Skeletal muscle satellite cell (primary cell): ENCODE measurements around the gene VCL.
A peak's percentile ranks its signal among the peaks of the same experiment; 100 is the strongest.
"Not testable (repeated sequence)": the region's sequence is repeated elsewhere in the genome, so short reads cannot be mapped to it uniquely, and the experiment has no call there.

Experiments used
- H3K27me3 ChIP-seq: 2 replicates; pipeline ENCODE4 v1.7.0; 2013; ENCODE audit warnings: low read length; ENCODE audit not compliant: control insufficient read depth, insufficient read depth
- H3K36me3 ChIP-seq: 2 replicates; pipeline ENCODE4 v1.7.0; 2013; ENCODE audit warnings: mild to moderate bottlenecking, control low read depth, low read length; ENCODE audit not compliant: insufficient read depth
- H3K4me1 ChIP-seq: 2 replicates; pipeline ENCODE4 v1.7.0; 2013; ENCODE audit warnings: low read length; ENCODE audit not compliant: control insufficient read depth, insufficient read depth
- H3K4me2 ChIP-seq: 2 replicates; pipeline ENCODE4 v1.7.0; 2013; ENCODE audit warnings: mild to moderate bottlenecking, low read length
- H3K4me3 ChIP-seq: 2 replicates; pipeline ENCODE4 v1.7.0; 2013; ENCODE audit warnings: low read length
- H3K9ac ChIP-seq: 2 replicates; pipeline ENCODE4 v1.7.0; 2013; ENCODE audit warnings: mild to moderate bottlenecking, low read depth, low read length, moderate library complexity
- H3K9me3 ChIP-seq: replicated peaks from 2 replicates; pipeline ENCODE4 v1.7.0; 2013; ENCODE audit warnings: mild to moderate bottlenecking, control low read depth, low read length

VCL gene

GRCh38 chr10:73997461-73997786, 492 bp upstream of the VCL start:
- peaks cover 19% of the 10 kb centered on the region for H3K36me3 ChIP-seq
- no peaks in the 10 kb centered on the region for H3K9me3 ChIP-seq
- H3K9ac ChIP-seq: peak overlapping the region; percentile 42
- H3K27me3 ChIP-seq: no peaks in the 10 kb centered on the region
- peaks cover 31% of the 10 kb centered on the region for H3K4me1 ChIP-seq
- H3K4me3 ChIP-seq: peak overlapping the region; percentile 74
- peak overlapping the region; percentile 83 for H3K4me2 ChIP-seq

- no peaks in the 10 kb centered on the region for H3K9me3 ChIP-seq
- H3K4me1 ChIP-seq: peaks cover 28% of the 10 kb centered on the region
- peak overlapping the region; percentile 92 for H3K4me3 ChIP-seq
- H3K36me3 ChIP-seq: peaks cover 23% of the 10 kb centered on the region
- peak overlapping the region; percentile 80 for H3K4me2 ChIP-seq
- H3K9ac ChIP-seq: peak overlapping the region; percentile 91
- H3K27me3 ChIP-seq: no peaks in the 10 kb centered on the region
These were observed 660 bp downstream of the VCL start for GRCh38 chr10:73998623-73998928.

DNA sequence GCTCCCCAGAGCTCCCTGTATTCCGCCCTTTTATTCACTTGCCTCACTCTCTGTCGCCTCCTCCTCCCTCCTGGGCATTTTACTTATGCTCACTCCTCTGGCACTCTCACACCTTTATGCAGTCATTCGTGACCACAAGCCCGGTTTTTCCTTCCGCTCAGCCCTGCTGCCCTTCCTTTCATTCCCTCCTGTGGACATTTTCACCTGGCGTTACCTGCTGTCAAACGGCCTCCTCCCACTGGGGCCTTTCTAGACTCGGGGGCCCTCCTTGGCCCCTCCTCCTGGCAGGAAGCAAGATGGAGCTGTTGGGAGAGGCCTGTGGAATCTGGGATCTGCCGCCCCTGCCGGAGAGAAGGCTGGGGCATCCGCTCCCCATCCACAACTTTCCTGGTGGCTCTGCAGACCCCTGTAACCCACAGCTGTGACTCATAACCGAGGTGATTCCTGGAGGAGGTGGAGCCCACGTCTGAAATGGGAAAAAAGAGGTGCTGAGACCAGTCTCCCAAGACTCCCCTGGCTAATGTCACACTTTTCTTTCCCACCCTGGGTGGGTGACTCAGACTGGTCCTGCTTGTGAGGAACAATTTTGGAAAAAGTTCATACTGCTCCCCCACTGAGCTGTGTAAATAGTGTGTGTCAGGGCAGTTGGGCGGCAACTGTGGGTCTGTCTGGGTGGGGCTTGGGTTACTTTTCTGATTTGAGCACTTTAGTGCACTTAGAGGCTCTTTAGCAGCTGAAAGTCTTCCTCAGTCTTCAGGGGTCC, 1.2 kb downstream of the VCL start:
- H3K4me1 ChIP-seq: peaks cover 27% of the 10 kb centered on the region
- H3K4me3 ChIP-seq: peak overlapping the region; percentile 92
- H3K9ac ChIP-seq: peak overlapping the region; percentile 91
- H3K4me2 ChIP-seq: peak overlapping the region; percentile 80
- H3K27me3 ChIP-seq: no peaks in the 10 kb centered on the region
- peaks cover 27% of the 10 kb centered on the region for H3K36me3 ChIP-seq
- no peaks in the 10 kb centered on the region for H3K9me3 ChIP-seq

- Histone ChIP-seq H3K4me3 (peak overlapping the region; percentile 92), H3K4me2 (peak overlapping the region; percentile 80), H3K4me1 (peaks cover 30% of the 10 kb centered on the region), H3K27me3 (no peaks in the 10 kb centered on the region), H3K9ac (peak overlapping the region; percentile 91), H3K36me3 (peaks cover 27% of the 10 kb centered on the region), H3K9me3 (no peaks in the 10 kb centered on the region)
These were observed 1.8 kb downstream of the VCL start for GRCh38 chr10:73999703-74000102.

- not testable (repeated sequence) for H3K9me3 ChIP-seq
- H3K9ac ChIP-seq: peak overlapping the region; percentile 91
These were observed 2.3 kb downstream of the VCL start for GRCh38 chr10:74000244-74000643.

DNA sequence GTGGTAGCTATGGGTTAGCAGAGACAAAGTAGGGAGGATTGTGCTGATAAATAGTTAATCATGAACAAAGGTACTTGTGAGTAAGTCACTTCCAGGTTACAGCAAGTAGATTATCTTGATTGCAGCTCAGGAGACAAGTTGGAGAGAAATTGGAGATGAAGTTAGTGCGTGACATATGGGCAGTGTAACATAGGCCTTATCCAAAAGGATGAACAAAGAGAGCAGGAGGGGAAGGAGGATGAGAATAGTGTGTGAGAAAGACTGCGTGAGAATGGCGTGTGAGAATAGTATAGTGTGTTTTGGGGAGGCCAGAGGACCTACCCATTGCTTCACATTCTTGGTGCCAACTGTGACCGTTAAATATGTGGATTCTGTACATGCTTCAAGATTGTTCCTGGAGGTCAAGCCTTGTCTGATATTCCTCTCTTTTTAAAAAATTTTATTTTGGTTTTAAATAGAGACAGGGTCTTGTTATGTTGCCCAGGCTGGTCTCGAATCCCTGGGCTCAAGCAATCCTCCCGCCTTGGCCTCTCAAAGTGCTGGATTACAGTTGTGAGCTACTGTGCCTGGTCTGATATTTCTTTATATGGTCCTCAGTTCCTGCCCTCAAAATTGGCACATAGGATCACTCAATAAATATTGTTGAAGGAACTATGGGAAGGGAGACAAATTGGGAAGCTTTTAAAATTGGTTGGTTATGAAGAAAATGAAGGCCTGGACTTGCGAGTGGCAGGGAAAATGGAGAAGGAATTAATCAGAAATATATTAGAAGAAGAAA, 3.2 kb downstream of the VCL start:
- H3K27me3 ChIP-seq: no peaks in the 10 kb centered on the region
- peaks cover 30% of the 10 kb centered on the region for H3K36me3 ChIP-seq
- H3K9ac ChIP-seq: no peak overlapping the region
- peaks cover 30% of the 10 kb centered on the region for H3K4me1 ChIP-seq
- H3K4me2 ChIP-seq: peak overlapping the region; percentile 80
- peak overlapping the region; percentile 92 for H3K4me3 ChIP-seq
- H3K9me3 ChIP-seq: no peaks in the 10 kb centered on the region

More at GRCh38 chr10:74000244-74000643, 2.3 kb downstream of the VCL start:
- H3K27me3 ChIP-seq: not testable (repeated sequence)
- Histone ChIP-seq H3K4me2 (peak overlapping the region; percentile 80), H3K4me3 (peak overlapping the region; percentile 92), H3K4me1 (peaks cover 30% of the 10 kb centered on the region), H3K36me3 (peaks cover 29% of the 10 kb centered on the region)

DNA sequence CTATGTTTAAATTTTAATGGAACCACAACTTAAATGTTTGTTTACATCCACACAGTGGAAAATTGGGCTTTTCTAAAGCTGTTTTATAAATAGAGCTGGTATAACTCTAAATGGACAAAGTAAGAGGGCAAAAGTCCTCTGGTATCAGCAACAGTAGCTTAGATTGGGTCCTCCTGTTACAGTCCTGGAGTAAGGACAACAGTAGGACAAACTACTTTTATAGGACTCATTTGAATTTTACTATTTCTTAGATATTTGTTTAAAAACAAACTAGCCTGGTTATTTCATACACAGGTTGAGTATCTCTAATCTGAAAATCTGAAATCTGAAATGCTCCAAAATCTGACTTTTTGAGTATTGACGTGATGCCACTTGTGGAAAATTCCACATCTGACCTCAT, 8.4 kb downstream of the VCL start:
- Histone ChIP-seq H3K4me1 (peaks cover 46% of the 10 kb centered on the region), H3K4me3 (no peak overlapping the region)

DNA sequence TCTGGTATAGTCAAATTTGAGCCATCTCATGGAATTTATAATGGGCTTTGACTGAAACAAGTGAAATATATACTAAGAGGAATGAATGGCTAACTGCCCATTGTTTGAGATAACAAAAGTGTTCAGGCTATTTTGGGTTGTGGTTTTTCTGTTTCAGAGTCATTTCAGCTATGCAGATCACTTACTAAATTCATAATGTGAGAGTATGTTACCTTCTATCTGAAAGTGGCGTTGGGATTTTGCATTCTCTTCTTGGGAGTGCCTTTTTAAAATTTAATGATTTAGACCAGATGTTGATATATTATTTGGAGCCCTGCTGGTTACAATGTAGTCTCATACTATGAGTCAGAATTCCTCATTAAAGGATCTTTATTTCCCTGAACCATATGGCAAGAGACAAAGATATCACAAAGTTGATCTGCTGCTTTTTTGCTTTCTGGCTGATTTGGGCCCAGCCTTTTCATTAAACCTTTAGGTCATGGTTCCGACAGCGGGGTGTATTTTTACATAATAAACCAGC, 10.4 kb downstream of the VCL start:
- Histone ChIP-seq H3K4me3 (peak overlapping the region; percentile 2), H3K9ac (peak overlapping the region; percentile 55), H3K4me1 (peaks cover 58% of the 10 kb centered on the region), H3K27me3 (no peaks in the 10 kb centered on the region), H3K9me3 (no peaks in the 10 kb centered on the region), H3K4me2 (peak overlapping the region; percentile 38), H3K36me3 (peaks cover 39% of the 10 kb centered on the region)

More for the DNA sequence above, 8.4 kb downstream of the VCL start:
- no peak overlapping the region for H3K4me2 ChIP-seq
- no peak overlapping the region for H3K9ac ChIP-seq
- no peaks in the 10 kb centered on the region for H3K27me3 ChIP-seq
- H3K9me3 ChIP-seq: no peaks in the 10 kb centered on the region
- H3K36me3 ChIP-seq: peaks cover 38% of the 10 kb centered on the region

GRCh38 chr10:74011017-74011416, 13.1 kb downstream of the VCL start:
- no peaks in the 10 kb centered on the region for H3K9me3 ChIP-seq
- H3K27me3 ChIP-seq: no peaks in the 10 kb centered on the region
- no peak overlapping the region for H3K9ac ChIP-seq
- no peak overlapping the region for H3K4me3 ChIP-seq
- peaks cover 31% of the 10 kb centered on the region for H3K36me3 ChIP-seq
- H3K4me2 ChIP-seq: peak overlapping the region; percentile 43
- H3K4me1 ChIP-seq: peaks cover 59% of the 10 kb centered on the region

DNA sequence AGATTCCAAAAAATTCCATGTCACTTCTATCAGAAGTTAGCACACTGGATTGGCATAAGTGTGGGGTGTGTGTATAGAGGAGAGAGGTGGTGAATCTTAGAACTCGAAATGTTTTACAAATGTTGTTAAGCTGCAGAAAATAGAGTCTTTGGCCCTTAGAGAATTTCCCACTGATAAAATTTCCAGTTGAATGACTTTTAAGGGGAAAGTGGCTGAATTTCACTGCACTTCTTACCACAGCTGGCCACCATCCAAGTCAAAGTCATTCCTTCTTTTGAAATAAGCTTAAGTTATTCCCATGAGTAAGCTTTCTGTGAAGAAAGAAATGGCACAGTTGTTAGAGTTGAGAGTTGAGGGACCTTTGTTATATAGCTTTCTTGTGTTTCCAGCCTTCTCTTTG, 13.9 kb downstream of the VCL start:
- Histone ChIP-seq H3K27me3 (no peaks in the 10 kb centered on the region), H3K36me3 (peaks cover 26% of the 10 kb centered on the region), H3K4me3 (peak overlapping the region; percentile 12), H3K4me1 (peaks cover 59% of the 10 kb centered on the region), H3K9ac (peak overlapping the region; percentile 3), H3K4me2 (peak overlapping the region; percentile 43), H3K9me3 (no peaks in the 10 kb centered on the region)

DNA sequence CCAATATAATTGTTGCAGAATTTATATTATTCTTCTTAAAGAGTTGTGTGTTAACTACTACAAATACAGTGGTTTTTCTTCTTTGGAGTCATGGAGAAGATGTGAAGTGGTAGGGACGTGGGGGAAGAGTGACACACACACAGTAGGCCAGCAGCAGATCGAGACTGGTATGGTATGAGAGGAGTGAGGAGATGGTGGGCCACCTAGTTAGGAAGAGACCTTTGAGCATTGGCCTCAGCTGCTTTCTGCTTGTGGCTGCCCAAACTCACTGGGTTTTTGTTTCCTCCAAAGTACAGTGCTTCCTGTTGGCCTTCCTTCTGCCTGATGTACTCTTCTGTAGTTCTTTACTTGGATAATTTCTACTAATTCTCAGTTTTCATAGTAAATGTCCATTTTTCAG, 14.6 kb downstream of the VCL start:
- Histone ChIP-seq H3K4me2 (peak overlapping the region; percentile 43), H3K4me3 (no peak overlapping the region), H3K9me3 (no peaks in the 10 kb centered on the region), H3K9ac (no peak overlapping the region), H3K27me3 (no peaks in the 10 kb centered on the region), H3K36me3 (peaks cover 20% of the 10 kb centered on the region), H3K4me1 (peaks cover 54% of the 10 kb centered on the region)
